Activated CD4-positive, alpha-beta memory T cell treated with anti-CD3 and anti-CD28 coated beads, Interleukin-2, amount 10 ng/mL, durations not matched to agents 7 days and 5 days (primary cell): ENCODE results near the gene TMEM191C. TPM values are rescaled to one million over a fixed set of nuclear protein-coding genes. Genes with fewer than 3 reads are reported as not detected.
"Not testable (repeated sequence)": the region's sequence is repeated elsewhere in the genome, so short reads cannot be mapped to it uniquely, and the experiment has no call there.

ENCODE experiments used
- CTCF ChIA-PET: fragments of 350-600 bp; sonication (Branson Sonifier 250); formaldehyde crosslinking; loops from one replicate; lab custom pipeline; 2021; ENCODE audit warnings: antibody characterized with exemption, inconsistent platforms; lab: Charles Lee
- POLR2A ChIA-PET: fragments of 350-600 bp; sonication (Branson Sonifier 250); formaldehyde crosslinking; loops from one replicate; lab custom pipeline; 2021; ENCODE audit warnings: antibody characterized with exemption; lab: Charles Lee
- DNase-seq: peaks from one replicate; pipeline ENCODE4 v3.0.0-alpha.2; 2020
- H3K27ac Mint-ChIP-seq: one replicate; pipeline ENCODE4 v1.8.0; 2021; ENCODE audit warnings: mild to moderate bottlenecking, mixed read lengths
- H3K27me3 Mint-ChIP-seq: one replicate; pipeline ENCODE4 v1.8.0; 2021; ENCODE audit warnings: mixed read lengths
- H3K36me3 Mint-ChIP-seq: one replicate; pipeline ENCODE4 v1.8.0; 2021; ENCODE audit warnings: low read depth, mixed read lengths
- H3K4me1 Mint-ChIP-seq: one replicate; pipeline ENCODE4 v1.8.0; 2021; ENCODE audit warnings: mixed read lengths
- H3K4me3 Mint-ChIP-seq: one replicate; pipeline ENCODE4 v1.8.0; 2021; ENCODE audit warnings: mild to moderate bottlenecking, mixed read lengths
- H3K9me3 Mint-ChIP-seq: one replicate; pipeline ENCODE4 v1.8.0; 2021; ENCODE audit warnings: mixed read lengths
- total RNA-seq, 2 experiments: library from RNA; stranded (reverse); gene quantifications; one replicate each; pipeline ENCODE4 v1.2.3, GENCODE V29; 2021

TMEM191C gene
- total RNA-seq, 2 experiments from 2014 or later, result 0.48 to 1.4 TPM

GRCh38 chr22:21450320-21450831, 16.8 kb upstream of the TMEM191C start:
- peak; percentile 12 for DNase-seq
- Mint-ChIP-seq H3K9me3 (no peaks in the 10 kb centered on the region), H3K4me3 (no peak overlapping the region), H3K27ac (no peak overlapping the region), H3K27me3 (no peaks in the 10 kb centered on the region), H3K4me1 (no peaks in the 10 kb centered on the region), H3K36me3 (no peaks in the 10 kb centered on the region)
- ChIA-PET CTCF (no interaction called here), POLR2A (no interaction called here)

- DNase-seq, result peak; percentile 0
- Mint-ChIP-seq H3K36me3 (no peaks in the 10 kb centered on the region), H3K27ac (no peak overlapping the region), H3K4me1 (no peaks in the 10 kb centered on the region), H3K4me3 (no peak overlapping the region), H3K9me3 (no peaks in the 10 kb centered on the region), H3K27me3 (no peaks in the 10 kb centered on the region)
- ChIA-PET CTCF (no interaction called here), POLR2A (no interaction called here)
Observed at GRCh38 chr22:21450858-21451353, 16.3 kb upstream of the TMEM191C start.

GRCh38 chr22:21451545-21452520, 15.4 kb upstream of the TMEM191C start:
- CTCF ChIA-PET, result no interaction called here
- Mint-ChIP-seq H3K27me3 (no peaks in the 10 kb centered on the region), H3K36me3 (no peaks in the 10 kb centered on the region), H3K4me1 (no peaks in the 10 kb centered on the region), H3K9me3 (no peaks in the 10 kb centered on the region), H3K4me3 (no peak overlapping the region), H3K27ac (no peak overlapping the region)
- POLR2A ChIA-PET, result interaction anchor here (0.6 kb wide), 1 partner anchor 382 kb away, joined by 3 read pairs; no protein-coding TSS in a partner anchor
- peak; percentile 6 for DNase-seq

- H3K27ac Mint-ChIP-seq, CTCF ChIA-PET, H3K4me3 Mint-ChIP-seq, H3K27me3 Mint-ChIP-seq, H3K4me1 Mint-ChIP-seq, H3K36me3 Mint-ChIP-seq, H3K9me3 Mint-ChIP-seq: not testable (repeated sequence)
- POLR2A ChIA-PET, result interaction anchor here (0.6 kb wide), 1 partner anchor 383 kb away, joined by 3 read pairs; no protein-coding TSS in a partner anchor
- peak; percentile 6 for DNase-seq
Observed at GRCh38 chr22:21452666-21453065, 14.5 kb upstream of the TMEM191C start.

GRCh38 chr22:21454998-21455333, 12.2 kb upstream of the TMEM191C start:
- H3K36me3 Mint-ChIP-seq, H3K4me3 Mint-ChIP-seq, CTCF ChIA-PET, DNase-seq, H3K27me3 Mint-ChIP-seq, H3K27ac Mint-ChIP-seq, H3K9me3 Mint-ChIP-seq, H3K4me1 Mint-ChIP-seq, POLR2A ChIA-PET: not testable (repeated sequence)

GRCh38 chr22:21455334-21456089, 11.7 kb upstream of the TMEM191C start:
- no peak for DNase-seq
- Mint-ChIP-seq H3K27me3 (no peaks in the 10 kb centered on the region), H3K9me3 (no peaks in the 10 kb centered on the region), H3K36me3 (no peaks in the 10 kb centered on the region), H3K27ac (no peak overlapping the region), H3K4me1 (no peaks in the 10 kb centered on the region), H3K4me3 (no peak overlapping the region)
- CTCF ChIA-PET, result no interaction called here
- POLR2A ChIA-PET, result no interaction called here

- no peaks in the 10 kb centered on the region for H3K27me3 Mint-ChIP-seq
- no peak for DNase-seq
- H3K4me1 Mint-ChIP-seq, result no peaks in the 10 kb centered on the region
- no peak overlapping the region for H3K4me3 Mint-ChIP-seq
- H3K27ac Mint-ChIP-seq, result no peak overlapping the region
- ChIA-PET POLR2A (no interaction called here), CTCF (no interaction called here)
- no peaks in the 10 kb centered on the region for H3K9me3 Mint-ChIP-seq
- H3K36me3 Mint-ChIP-seq, result no peaks in the 10 kb centered on the region
Observed at GRCh38 chr22:21457023-21457787, 10.0 kb upstream of the TMEM191C start.

GRCh38 chr22:21462672-21463071, 4.5 kb upstream of the TMEM191C start:
- H3K4me3 Mint-ChIP-seq, CTCF ChIA-PET, H3K36me3 Mint-ChIP-seq, DNase-seq, H3K9me3 Mint-ChIP-seq, H3K27ac Mint-ChIP-seq, H3K27me3 Mint-ChIP-seq, H3K4me1 Mint-ChIP-seq, POLR2A ChIA-PET: not testable (repeated sequence)

GRCh38 chr22:21468194-21469096, 1.3 kb downstream of the TMEM191C start:
- H3K36me3 Mint-ChIP-seq, H3K4me1 Mint-ChIP-seq, H3K27me3 Mint-ChIP-seq, H3K9me3 Mint-ChIP-seq, POLR2A ChIA-PET: not testable (repeated sequence)
- H3K4me3 Mint-ChIP-seq, result peak overlapping the region; percentile 76
- peak; percentile 90 for DNase-seq
- CTCF ChIA-PET, result interaction anchor here (0.6 kb wide), 1 partner anchor 296 kb away, joined by 3 read pairs; no protein-coding TSS in a partner anchor
- peak overlapping the region; percentile 86 for H3K27ac Mint-ChIP-seq

- DNase-seq, H3K9me3 Mint-ChIP-seq, H3K36me3 Mint-ChIP-seq, H3K27ac Mint-ChIP-seq, H3K27me3 Mint-ChIP-seq, CTCF ChIA-PET, H3K4me1 Mint-ChIP-seq, H3K4me3 Mint-ChIP-seq, POLR2A ChIA-PET: not testable (repeated sequence)
Observed at GRCh38 chr22:21469097-21469994, 2.2 kb downstream of the TMEM191C start.

GRCh38 chr22:21472984-21473383, 5.8 kb downstream of the TMEM191C start:
- H3K4me3 Mint-ChIP-seq, CTCF ChIA-PET, H3K9me3 Mint-ChIP-seq, H3K36me3 Mint-ChIP-seq, DNase-seq, H3K27me3 Mint-ChIP-seq, H3K4me1 Mint-ChIP-seq, POLR2A ChIA-PET, H3K27ac Mint-ChIP-seq: not testable (repeated sequence)
